Calu3 (cell line): Measurements from ENCODE around the gene RNF183. TPM values are rescaled to one million over a fixed set of nuclear protein-coding genes. Genes with fewer than 3 reads are reported as not detected.

Experiments
- BruUV-seq: library from RNA; stranded (reverse); fragments of 400-500 nt; replicated peaks from 2 replicates; lab custom pipeline; 2021; lab: Mats Ljungman, UMichigan
- CTCF ChIA-PET: fragments of 300-600 bp; sonication (Branson Sonifier 250); formaldehyde crosslinking; loops from one replicate; lab custom pipeline; 2022; ENCODE audit warnings: antibody characterized with exemption; lab: Charles Lee
- DNase-seq: peaks from one replicate; pipeline ENCODE4 v3.0.0; 2022
- H3K27ac Mint-ChIP-seq: one replicate; pipeline ENCODE4 v1.8.0; 2022; ENCODE audit warnings: mixed read lengths; ENCODE audit not compliant: unreplicated experiment
- H3K27me3 Mint-ChIP-seq: one replicate; pipeline ENCODE4 v1.8.0; 2022; ENCODE audit warnings: mixed read lengths; ENCODE audit not compliant: unreplicated experiment
- H3K36me3 Mint-ChIP-seq: one replicate; pipeline ENCODE4 v1.8.0; 2022; ENCODE audit warnings: mild to moderate bottlenecking, moderate library complexity, mixed read lengths; ENCODE audit not compliant: insufficient read depth, unreplicated experiment
- H3K4me1 Mint-ChIP-seq: one replicate; pipeline ENCODE4 v1.8.0; 2022; ENCODE audit warnings: mild to moderate bottlenecking, low read depth, mixed read lengths; ENCODE audit not compliant: unreplicated experiment
- H3K4me3 Mint-ChIP-seq: one replicate; pipeline ENCODE4 v1.8.0; 2022; ENCODE audit warnings: mild to moderate bottlenecking, low read depth, moderate library complexity, mixed read lengths; ENCODE audit not compliant: unreplicated experiment
- H3K9me3 Mint-ChIP-seq: one replicate; pipeline ENCODE4 v1.8.0; 2022; ENCODE audit warnings: low read depth, mixed read lengths; ENCODE audit not compliant: unreplicated experiment
- CTCF ChIP-seq: fragments of 200-600 bp; IDR thresholded peaks from one replicate; pipeline ENCODE4 v1.8.0; 2022; ENCODE audit warnings: antibody characterized with exemption; ENCODE audit not compliant: unreplicated experiment
- intact Hi-C: fragments of 100-400 bp; cut with micrococcal nuclease; formaldehyde crosslinking; loops from one replicate; pipeline ENCODE4 v1.10.0; 2022; ENCODE audit not compliant: unreplicated experiment
- total RNA-seq: library from RNA; stranded (reverse); gene quantifications from 2 replicates; pipeline ENCODE4 v1.2.3, GENCODE V29; 2022

The RNF183 gene
- total RNA-seq, 1 experiment from 2014 or later = 1.5 TPM

GRCh38 chr9:113267911-113268566 is 35.1 kb downstream of the RNF183 start:
- no TSS peak for BruUV-seq
- Mint-ChIP-seq H3K27ac (no peak overlapping the region), H3K4me3 (no peak overlapping the region), H3K9me3 (no peaks in the 10 kb centered on the region), H3K27me3 (no peaks in the 10 kb centered on the region), H3K4me1 (no peaks in the 10 kb centered on the region), H3K36me3 (no peaks in the 10 kb centered on the region)
- no peak for TF ChIP-seq CTCF
- DNase-seq = no peak
- CTCF ChIA-PET = no interaction called here
- intact Hi-C loops = loop anchor here (10.0 kb wide), 1 partner anchor 63 kb away; no protein-coding TSS in a partner anchor

GRCh38 chr9:113266174-113266573 is 37.0 kb downstream of the RNF183 start:
- H3K4me3 Mint-ChIP-seq = no peak overlapping the region
- intact Hi-C loops = loop anchor here (10.0 kb wide), 1 partner anchor 61 kb away; no protein-coding TSS in a partner anchor
- no peak for TF ChIP-seq CTCF
- H3K27me3 Mint-ChIP-seq = no peaks in the 10 kb centered on the region
- CTCF ChIA-PET = no interaction called here
- H3K36me3 Mint-ChIP-seq = no peaks in the 10 kb centered on the region
- H3K9me3 Mint-ChIP-seq = no peaks in the 10 kb centered on the region
- H3K4me1 Mint-ChIP-seq = no peaks in the 10 kb centered on the region
- H3K27ac Mint-ChIP-seq = no peak overlapping the region
- BruUV-seq = no TSS peak
- no peak for DNase-seq

- Mint-ChIP-seq H3K4me1 (no peaks in the 10 kb centered on the region), H3K27me3 (no peaks in the 10 kb centered on the region), H3K36me3 (no peaks in the 10 kb centered on the region), H3K4me3 (no peak overlapping the region), H3K9me3 (no peaks in the 10 kb centered on the region), H3K27ac (no peak overlapping the region)
- CTCF ChIA-PET = no interaction called here
- BruUV-seq = no TSS peak
- intact Hi-C loops = loop anchor here (10.0 kb wide), 1 partner anchor 57 kb away; no protein-coding TSS in a partner anchor
- no peak for TF ChIP-seq CTCF
- DNase-seq = no peak
Observed at GRCh38 chr9:113261917-113262671, 41.1 kb downstream of the RNF183 start.

- Mint-ChIP-seq H3K9me3 (no peaks in the 10 kb centered on the region), H3K36me3 (no peaks in the 10 kb centered on the region), H3K27me3 (no peaks in the 10 kb centered on the region), H3K4me1 (no peaks in the 10 kb centered on the region), H3K4me3 (no peak overlapping the region), H3K27ac (no peak overlapping the region)
- TF ChIP-seq CTCF = no peak
- CTCF ChIA-PET = no interaction called here
- intact Hi-C loops = no loop called here
- no TSS peak for BruUV-seq
- no peak for DNase-seq
Observed at GRCh38 chr9:113258282-113258681, 44.9 kb downstream of the RNF183 start.
